ENCODE data around the gene CDC26. TPM values are rescaled to one million over a fixed set of nuclear protein-coding genes. Genes with fewer than 3 reads are reported as not detected.
"Not testable (repeated sequence)": the region's sequence is repeated elsewhere in the genome, so short reads cannot be mapped to it uniquely, and the experiment has no call there.

Gene CDC26
- total RNA-seq, 1 experiment from 2014 or later: 76.2 TPM

DNA sequence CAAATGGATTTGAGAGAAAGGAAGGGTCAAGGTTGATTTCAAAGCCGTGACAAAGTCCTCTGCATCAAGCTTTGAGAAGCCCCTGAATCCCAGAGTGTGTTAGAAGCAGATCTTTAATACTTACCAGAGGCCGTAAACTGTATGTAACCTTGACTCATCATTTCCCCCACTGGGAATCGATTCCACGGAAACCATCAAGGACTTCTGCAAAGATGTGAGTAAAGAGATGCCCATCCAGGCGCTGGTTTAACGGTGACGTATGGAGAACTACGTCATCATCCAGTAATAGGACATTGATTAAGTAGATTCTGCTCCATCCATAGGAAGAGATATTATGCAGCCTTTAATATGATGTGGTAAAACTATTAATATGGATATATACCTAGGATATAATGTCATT, 26.2 kb upstream of the CDC26 start:
- H3K27me3 ChIP-seq: peaks cover 3% of the 10 kb centered on the region; the same call in 1 of the 2 replicates
- H3K4me3 ChIP-seq: no peak overlapping the region
- H3K9me3 ChIP-seq (replicated peaks): no peaks in the 10 kb centered on the region
- H3K36me3 ChIP-seq: no peaks in the 10 kb centered on the region
- DNase-seq: no peak
- H3K27ac ChIP-seq: no peak overlapping the region
- 0 out of 2 replicates have a peak, but pooled peaks cover 2% of the 10 kb centered on the region for H3K4me1 ChIP-seq

DNA sequence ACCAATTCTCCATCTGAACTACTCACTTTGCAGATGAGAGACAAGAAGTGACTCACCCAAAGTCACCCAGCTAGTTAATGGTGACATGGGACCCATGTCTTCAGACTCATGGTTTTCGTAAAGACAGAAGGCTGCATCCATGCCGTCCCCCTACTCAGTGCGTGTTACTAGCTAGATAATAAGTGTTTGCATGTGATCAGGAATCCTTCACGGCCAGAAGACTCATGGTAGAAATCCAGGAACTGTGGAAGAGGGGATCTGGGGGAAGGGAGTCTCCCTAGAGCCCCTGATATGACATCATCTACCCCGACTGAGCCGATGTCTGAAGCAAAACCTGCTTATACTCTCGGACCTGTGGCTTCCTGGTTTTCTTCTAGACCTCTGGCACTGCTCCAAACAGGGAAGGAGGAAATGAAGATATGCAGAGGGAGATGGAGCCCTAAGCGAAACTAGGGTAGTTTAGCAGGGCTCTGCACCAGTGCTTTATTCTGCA, 24.5 kb upstream of the CDC26 start:
- peak; percentile 46 to 67 for DNase-seq
- 0 out of 2 replicates have a peak, but pooled peaks cover 2% of the 10 kb centered on the region for H3K4me1 ChIP-seq
- H3K9me3 ChIP-seq (replicated peaks): no peaks in the 10 kb centered on the region
- H3K27ac ChIP-seq: no peak overlapping the region
- 0 out of 2 replicates have a peak, but pooled peaks cover 3% of the 10 kb centered on the region for H3K27me3 ChIP-seq
- no peak overlapping the region for H3K4me3 ChIP-seq
- no peaks in the 10 kb centered on the region for H3K36me3 ChIP-seq

DNA sequence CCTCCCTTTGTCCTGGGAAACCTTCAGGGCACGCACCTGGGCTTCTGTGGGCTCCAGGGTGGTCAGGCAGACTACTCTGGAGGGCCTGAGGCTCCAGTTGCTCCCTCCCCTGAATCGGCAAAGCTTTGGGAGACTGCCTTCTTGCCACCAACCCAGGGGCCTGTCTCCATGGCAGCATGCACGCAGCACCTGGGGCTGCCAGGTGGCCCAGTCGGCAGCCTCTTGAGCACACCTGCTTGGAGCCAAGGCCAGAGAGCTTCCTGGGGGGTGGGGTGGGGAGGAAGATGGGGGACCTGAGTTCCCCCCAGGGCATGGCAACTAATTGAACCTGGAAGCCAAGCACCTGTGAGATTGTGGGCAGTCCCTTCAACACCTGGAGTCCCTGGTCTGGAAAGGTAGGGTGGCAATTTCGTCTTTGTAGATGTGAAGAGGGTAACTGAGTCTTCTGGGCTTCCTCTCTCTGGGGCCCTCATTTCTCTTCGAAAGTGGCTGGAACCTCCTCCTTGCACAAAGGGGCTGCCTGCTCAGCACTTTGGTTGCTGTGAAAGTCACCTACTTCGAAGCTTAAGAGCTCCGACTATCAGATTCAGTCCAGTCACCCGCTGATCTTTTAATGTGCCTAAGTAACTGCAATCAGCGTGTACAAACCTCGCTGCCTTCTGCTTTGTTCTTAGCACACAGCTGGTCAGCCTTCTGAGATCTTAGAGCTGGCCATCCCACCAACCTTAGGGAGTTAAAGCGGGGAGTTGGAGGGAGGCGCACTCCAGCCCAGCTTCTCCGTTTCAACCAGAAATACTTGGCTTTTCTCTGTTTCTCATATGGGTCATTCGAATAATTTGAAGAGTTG, 23.8 kb upstream of the CDC26 start:
- 0 out of 2 replicates have a peak, but pooled peaks cover 3% of the 10 kb centered on the region for H3K27me3 ChIP-seq
- no peak overlapping the region for H3K27ac ChIP-seq
- peaks cover 1% of the 10 kb centered on the region; the same call in 1 of the 2 replicates for H3K36me3 ChIP-seq
- DNase-seq: no peak
- H3K4me1 ChIP-seq: 0 out of 2 replicates have a peak, but pooled peaks cover 2% of the 10 kb centered on the region
- H3K4me3 ChIP-seq: no peak overlapping the region
- no peaks in the 10 kb centered on the region for H3K9me3 ChIP-seq (replicated peaks)

DNA sequence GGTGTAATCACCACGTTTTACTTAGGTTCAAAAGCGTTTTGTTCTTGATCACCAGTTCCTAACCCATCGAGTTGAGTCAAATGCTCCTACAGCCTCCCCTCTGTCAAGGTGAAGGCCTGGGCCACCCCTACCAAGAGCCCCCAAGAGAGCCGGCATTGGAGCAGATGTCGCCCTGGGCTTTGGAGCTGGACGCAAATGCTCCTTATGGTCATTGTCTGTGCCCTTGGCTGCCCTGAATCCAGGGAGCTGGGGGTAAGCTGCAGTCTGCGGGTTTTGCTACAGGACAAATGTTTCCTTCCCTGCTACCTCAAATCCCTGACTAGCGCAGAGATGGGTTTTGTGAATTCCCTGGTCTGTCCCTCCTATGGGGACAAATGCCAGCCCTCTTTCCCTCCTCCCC, 22.9 kb upstream of the CDC26 start:
- Histone ChIP-seq H3K4me1 (0 out of 2 replicates have a peak, but pooled peaks cover 2% of the 10 kb centered on the region), H3K9me3 (replicated peaks) (no peaks in the 10 kb centered on the region), H3K36me3 (peaks cover 10% of the 10 kb centered on the region), H3K27me3 (0 out of 2 replicates have a peak, but pooled peaks cover 3% of the 10 kb centered on the region), H3K27ac (no peak overlapping the region), H3K4me3 (no peak overlapping the region)
- DNase-seq: no peak

DNA sequence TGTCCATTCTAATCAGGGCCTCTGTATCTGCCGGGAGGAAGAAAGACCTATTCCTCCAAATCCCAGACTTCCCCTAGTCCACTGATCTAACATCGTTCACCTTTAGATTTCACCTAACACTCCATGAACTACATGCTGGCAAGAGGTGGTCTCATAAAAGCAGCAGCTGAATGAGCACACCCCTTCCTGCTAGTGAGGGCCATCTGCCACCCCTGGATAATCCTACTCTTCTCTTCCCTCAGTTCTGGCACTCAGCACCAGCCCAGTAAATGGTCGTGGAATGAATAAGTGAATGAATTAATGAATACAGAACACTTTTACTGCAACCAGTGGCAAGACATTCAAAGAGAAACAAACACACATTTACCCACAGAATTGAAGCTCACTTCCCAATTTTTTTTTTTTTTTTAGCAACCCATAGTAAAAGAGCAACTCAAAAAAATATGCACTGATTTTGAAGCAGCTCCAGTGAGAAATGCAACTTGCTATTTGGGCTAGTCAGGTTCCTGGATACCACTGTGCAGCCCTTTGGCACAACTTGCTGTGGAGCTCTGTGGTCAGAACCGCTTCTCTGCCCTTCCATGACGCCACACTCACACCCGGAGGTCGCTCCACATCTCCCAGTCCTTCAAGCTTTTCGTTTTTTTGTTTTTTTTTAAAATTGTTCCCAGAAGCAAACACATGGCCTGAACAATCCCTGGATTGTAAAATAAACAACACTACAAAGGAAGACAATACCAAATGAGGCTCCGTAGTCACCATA, 21.6 kb upstream of the CDC26 start:
- Histone ChIP-seq H3K27me3 (no peaks in the 10 kb centered on the region), H3K9me3 (replicated peaks) (no peaks in the 10 kb centered on the region), H3K36me3 (peaks cover 23% of the 10 kb centered on the region), H3K4me1 (0 out of 2 replicates have a peak, but pooled peaks cover 2% of the 10 kb centered on the region), H3K27ac (no peak overlapping the region), H3K4me3 (no peak overlapping the region)
- DNase-seq: no peak

DNA sequence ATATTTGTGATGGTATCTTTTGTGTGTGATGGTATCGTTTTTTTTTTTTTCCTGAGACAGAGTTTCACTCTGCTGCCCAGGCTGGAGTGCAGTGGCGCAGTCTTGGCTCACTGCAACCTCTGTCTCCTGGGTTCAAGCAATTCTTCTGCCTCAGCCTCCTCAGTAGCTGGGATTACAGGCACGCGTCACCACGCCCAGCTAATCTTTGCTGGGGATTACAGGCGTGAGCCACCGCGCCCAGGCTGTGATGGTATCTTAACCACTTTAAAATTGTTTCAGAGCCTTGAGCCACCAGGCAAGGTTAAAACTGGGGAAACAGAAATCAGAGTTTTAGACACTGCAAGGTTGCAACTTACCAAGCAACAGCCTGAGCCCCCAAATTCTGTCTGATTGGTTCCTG, 20.9 kb upstream of the CDC26 start:
- not testable (repeated sequence) for H3K4me3 ChIP-seq; H3K27me3 ChIP-seq; H3K9me3 ChIP-seq (replicated peaks); DNase-seq; H3K4me1 ChIP-seq; H3K27ac ChIP-seq
- H3K36me3 ChIP-seq: peaks cover 30% of the 10 kb centered on the region

DNA sequence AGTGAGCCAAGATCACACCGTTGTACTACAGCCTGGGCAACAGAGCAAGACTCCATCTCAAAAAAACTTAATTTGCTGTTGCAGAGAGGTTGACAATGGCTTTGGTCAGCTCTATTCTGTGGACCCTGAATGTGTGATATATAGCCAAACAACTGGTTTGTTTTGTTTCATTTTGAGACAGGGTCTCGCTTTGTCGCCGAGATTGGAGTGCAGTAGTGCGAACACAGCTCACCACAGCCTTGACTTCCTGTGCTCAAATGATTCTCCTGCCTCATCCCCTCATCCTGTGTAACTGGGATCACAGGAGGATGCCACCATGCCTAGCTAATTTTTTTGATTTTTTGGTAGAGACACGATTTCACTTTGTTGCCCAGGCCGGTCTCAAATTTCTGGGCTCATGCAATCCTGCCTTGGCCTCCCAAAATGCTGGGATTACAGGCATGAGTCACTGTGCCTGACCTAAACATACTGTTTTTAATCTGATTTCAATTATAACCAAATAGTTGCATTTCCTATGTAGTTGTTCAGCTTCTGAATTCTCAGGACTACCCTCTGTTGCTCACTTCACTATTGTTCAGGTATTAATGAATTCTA, 18.0 kb upstream of the CDC26 start:
- no peaks in the 10 kb centered on the region for H3K27me3 ChIP-seq
- no peaks in the 10 kb centered on the region for H3K4me1 ChIP-seq
- peaks cover 59% of the 10 kb centered on the region for H3K36me3 ChIP-seq
- no peak overlapping the region for H3K27ac ChIP-seq
- no peak for DNase-seq
- no peak overlapping the region for H3K4me3 ChIP-seq
- no peaks in the 10 kb centered on the region for H3K9me3 ChIP-seq (replicated peaks)

DNA sequence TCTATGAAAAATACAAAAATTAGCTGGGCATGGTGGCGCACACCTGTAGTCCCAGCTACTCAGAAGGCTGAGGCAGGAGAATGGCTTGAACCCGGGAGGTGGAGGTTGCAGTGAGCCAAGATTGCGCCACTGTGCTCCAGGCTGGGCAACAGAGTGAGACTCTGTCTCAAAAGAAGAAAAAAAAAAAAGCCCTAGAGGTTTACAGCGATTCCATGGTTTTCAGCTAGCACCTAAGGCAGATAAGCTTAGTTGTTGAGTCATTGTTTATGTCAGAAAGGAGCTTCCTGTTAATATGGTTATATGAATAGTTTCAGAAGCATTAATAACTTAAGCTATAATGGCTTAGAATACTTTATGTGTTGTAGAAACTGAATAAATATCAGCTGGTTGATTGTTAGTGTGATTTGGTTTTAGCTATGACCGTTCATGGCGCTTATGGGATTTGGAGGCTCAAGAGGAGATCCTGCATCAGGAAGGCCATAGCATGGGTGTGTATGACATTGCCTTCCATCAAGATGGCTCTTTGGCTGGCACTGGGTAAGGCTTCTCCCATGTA, 14.8 kb upstream of the CDC26 start:
- no peak overlapping the region for H3K27ac ChIP-seq
- H3K4me3 ChIP-seq: no peak overlapping the region
- no peaks in the 10 kb centered on the region for H3K4me1 ChIP-seq
- no peak for DNase-seq
- H3K27me3 ChIP-seq: no peaks in the 10 kb centered on the region
- H3K9me3 ChIP-seq (replicated peaks): no peaks in the 10 kb centered on the region
- peaks cover 92% of the 10 kb centered on the region for H3K36me3 ChIP-seq

DNA sequence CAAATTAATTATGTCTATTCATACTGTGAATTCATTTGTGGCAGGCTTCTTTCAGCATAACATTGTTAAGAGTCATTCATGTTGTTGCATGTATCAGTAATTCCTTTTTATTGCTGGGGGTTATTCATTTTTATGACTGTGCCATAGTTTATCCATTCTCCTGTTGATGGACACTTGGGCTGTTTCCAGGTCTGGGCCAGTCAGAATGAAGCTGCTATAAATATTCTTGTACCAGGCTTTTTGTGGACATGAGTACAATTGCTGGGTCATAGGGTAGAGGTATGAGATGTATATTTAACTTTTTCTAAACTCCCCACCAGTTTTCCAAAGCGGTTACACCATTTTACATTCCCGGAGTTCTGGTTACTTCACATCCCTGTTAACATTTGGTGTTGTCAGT, 13.7 kb upstream of the CDC26 start:
- no peaks in the 10 kb centered on the region for H3K27me3 ChIP-seq
- no peak for DNase-seq

DNA sequence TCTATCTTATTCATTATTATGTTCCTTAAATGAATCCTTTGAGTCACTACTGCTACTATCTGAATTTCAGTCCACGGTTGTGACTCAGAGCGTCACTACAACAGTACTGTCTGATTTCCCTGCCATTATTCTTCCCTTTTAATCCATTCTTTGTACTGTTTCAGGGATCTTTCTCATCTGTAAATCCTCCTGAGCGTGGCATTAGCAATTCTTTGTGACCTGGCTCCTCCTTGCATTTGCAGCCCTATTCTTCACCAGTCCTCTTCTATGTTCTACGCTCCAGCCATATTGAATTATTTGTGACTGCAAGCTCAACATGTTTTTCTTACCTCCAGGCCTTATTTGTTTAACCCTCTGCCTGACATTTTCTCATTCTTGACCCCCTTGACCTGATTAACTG, 6.0 kb upstream of the CDC26 start:
- Histone ChIP-seq H3K4me1 (no peaks in the 10 kb centered on the region), H3K36me3 (peaks cover 93% of the 10 kb centered on the region), H3K27me3 (no peaks in the 10 kb centered on the region), H3K27ac (no peak overlapping the region), H3K9me3 (replicated peaks) (no peaks in the 10 kb centered on the region), H3K4me3 (no peak overlapping the region)
- DNase-seq: no peak

More for the DNA sequence above, 13.7 kb upstream of the CDC26 start:
- Histone ChIP-seq H3K9me3 (replicated peaks) (no peaks in the 10 kb centered on the region), H3K27ac (no peak overlapping the region), H3K36me3 (peaks cover 100% of the 10 kb centered on the region), H3K4me3 (no peak overlapping the region), H3K4me1 (no peaks in the 10 kb centered on the region)

DNA sequence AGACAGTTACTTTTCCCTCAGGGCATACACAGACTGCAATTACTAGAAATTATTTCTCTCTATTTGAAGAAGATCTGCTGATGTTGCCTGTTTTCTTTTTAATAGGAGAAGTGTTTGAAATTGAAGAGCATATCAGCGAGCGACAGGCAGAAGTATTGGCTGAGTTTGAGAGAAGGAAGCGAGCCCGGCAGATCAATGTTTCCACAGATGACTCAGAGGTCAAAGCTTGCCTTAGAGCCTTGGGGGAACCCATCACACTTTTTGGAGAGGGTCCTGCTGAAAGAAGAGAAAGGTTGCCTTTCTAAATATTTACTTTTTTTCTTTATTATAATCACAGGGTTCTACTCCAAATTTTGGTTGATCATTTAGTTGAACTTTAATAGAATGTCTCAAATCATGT, 3.5 kb upstream of the CDC26 start:
- H3K4me3 ChIP-seq: no peak overlapping the region
- H3K36me3 ChIP-seq: peaks cover 67% of the 10 kb centered on the region
- H3K27ac ChIP-seq: no peak overlapping the region
- no peaks in the 10 kb centered on the region for H3K27me3 ChIP-seq
- DNase-seq: no peak
- no peaks in the 10 kb centered on the region for H3K9me3 ChIP-seq (replicated peaks)
- peaks cover 4% of the 10 kb centered on the region for H3K4me1 ChIP-seq

DNA sequence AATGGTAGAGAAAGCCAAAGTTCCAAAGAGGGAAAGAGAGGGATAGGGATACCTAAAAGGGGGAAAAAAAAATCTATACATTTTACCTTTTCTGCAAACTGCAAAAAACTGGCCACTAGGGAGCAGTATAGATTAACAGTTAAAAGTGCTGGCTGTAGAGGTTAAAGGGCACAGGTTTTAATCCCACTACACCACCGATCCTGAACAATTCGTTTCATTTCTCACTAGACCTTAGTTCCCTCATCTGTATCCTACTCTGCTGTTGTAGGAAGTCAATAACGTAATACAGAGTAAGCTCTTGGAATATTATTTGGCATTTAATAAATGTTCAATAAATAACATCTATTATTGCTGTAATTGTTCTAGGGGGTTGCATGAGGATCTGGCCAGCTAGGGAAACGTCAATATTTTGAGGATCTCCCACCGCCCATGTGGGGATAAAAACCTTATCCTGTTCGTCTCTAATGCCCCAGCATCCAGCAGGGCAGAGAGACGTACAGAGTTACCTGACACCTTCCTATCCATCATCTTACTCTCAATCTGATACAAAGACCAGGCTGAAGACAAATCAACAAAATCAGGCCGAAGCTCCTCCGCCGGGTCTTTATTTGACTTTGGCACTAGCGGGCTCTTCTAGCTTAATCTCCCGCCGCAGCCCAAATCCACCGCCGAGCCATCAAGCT, 757 bp downstream of the CDC26 start:
- Histone ChIP-seq H3K9me3 (replicated peaks) (no peaks in the 10 kb centered on the region), H3K27me3 (no peaks in the 10 kb centered on the region), H3K4me1 (peaks cover 4% of the 10 kb centered on the region), H3K36me3 (peaks cover 41% of the 10 kb centered on the region), H3K4me3 (peak overlapping the region; percentile 86), H3K27ac (peak overlapping the region; percentile 81)
- peak; percentile 53 to 85 for DNase-seq

DNA sequence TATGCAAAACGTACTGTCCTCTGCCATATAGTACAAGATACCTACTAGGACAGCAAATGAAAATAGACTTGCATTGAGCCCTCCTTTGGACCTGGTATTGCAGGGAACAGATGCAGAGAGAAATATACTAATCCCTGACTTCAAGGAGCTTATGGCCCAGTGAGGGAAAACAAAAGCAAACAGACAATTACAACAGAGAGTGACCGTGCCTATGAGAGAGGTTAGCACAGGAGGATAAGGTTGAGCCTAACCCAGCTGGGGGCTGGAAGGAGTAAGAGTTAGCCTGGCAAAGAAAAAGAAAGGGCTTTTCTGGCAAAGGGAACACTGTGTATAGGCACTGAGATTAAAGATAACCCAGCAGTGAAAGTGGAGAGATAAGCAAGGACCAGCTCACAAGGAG, 5.5 kb downstream of the CDC26 start:
- H3K4me3 ChIP-seq: no peak overlapping the region
- H3K36me3 ChIP-seq: peaks cover 45% of the 10 kb centered on the region
- no peak overlapping the region for H3K27ac ChIP-seq
- peaks cover 4% of the 10 kb centered on the region for H3K4me1 ChIP-seq
- DNase-seq: no peak
- no peaks in the 10 kb centered on the region for H3K9me3 ChIP-seq (replicated peaks)
- no peaks in the 10 kb centered on the region for H3K27me3 ChIP-seq

DNA sequence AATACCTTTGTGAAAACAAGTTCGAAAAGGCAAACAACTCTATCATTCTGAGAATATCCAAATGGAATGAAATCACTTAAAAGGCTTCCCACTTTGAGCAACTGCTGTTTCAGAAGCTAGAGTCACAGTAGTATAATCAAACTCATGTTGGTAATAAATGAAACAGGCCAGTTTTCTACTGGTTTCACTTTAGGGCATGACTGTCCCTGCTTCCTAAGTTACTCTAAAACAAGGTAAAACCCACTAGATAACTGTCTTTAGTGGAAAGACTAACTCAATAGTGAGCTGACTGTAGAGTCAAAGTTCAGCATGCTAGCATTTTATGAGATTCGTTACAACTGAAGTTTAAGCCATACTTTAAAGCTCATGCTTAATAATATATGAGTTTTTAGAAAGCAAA, 6.0 kb downstream of the CDC26 start:
- Histone ChIP-seq H3K27me3 (no peaks in the 10 kb centered on the region), H3K27ac (no peak overlapping the region), H3K4me3 (no peak overlapping the region), H3K4me1 (peaks cover 4% of the 10 kb centered on the region), H3K36me3 (peaks cover 46% of the 10 kb centered on the region), H3K9me3 (replicated peaks) (no peaks in the 10 kb centered on the region)
- DNase-seq: no peak
